CD14-positive monocyte (primary cell): ENCODE results near the gene CCDC106. TPM values are rescaled to one million over a fixed set of nuclear protein-coding genes. Genes with fewer than 3 reads are reported as not detected.

ENCODE experiments used
- DNase-seq, 3 donors: peaks; one replicate each; pipeline ENCODE4 v3.0.0-alpha.2; 2011 to 2022
- H2AFZ ChIP-seq: 2 replicates; pipeline ENCODE4 v1.6.0; 2012; ENCODE audit warnings: mild to moderate bottlenecking, low read depth, low read length, inconsistent platforms; ENCODE audit not compliant: insufficient read depth, poor library complexity, severe bottlenecking
- H3K27ac ChIP-seq, 2 donors: 1 replicate in 1 of 2; 2 replicates in 1 of 2; pipeline ENCODE4 v1.5.1; 2012 to 2013; ENCODE audit warnings: low read length in 2 of 2, control low read depth in 1 of 2, inconsistent platforms in 1 of 2, low read depth in 1 of 2, mild to moderate bottlenecking in 1 of 2
- H3K27me3 ChIP-seq, 2 donors: one replicate each; pipeline versions ENCODE4 v1.6.0 to v1.6.1; 2011 to 2013; ENCODE audit warnings: low read length in 2 of 2; ENCODE audit not compliant: control insufficient read depth in 2 of 2, insufficient read depth in 2 of 2
- H3K36me3 ChIP-seq, 2 donors: replicated peaks in 1 of 2; 1 replicate in 1 of 2; 2 replicates in 1 of 2; pipeline versions ENCODE4 v1.5.1 to v1.6.1; 2012 to 2013; ENCODE audit warnings: low read length in 2 of 2, control low read depth in 1 of 2, inconsistent platforms in 1 of 2, mild to moderate bottlenecking in 1 of 2; ENCODE audit not compliant: insufficient read depth in 2 of 2, control insufficient read depth in 1 of 2
- H3K4me1 ChIP-seq, 2 donors: 1 replicate in 1 of 2; 2 replicates in 1 of 2; pipeline versions ENCODE4 v1.5.1 to v1.6.1; 2012 to 2013; ENCODE audit warnings: low read length in 2 of 2, control low read depth in 1 of 2, inconsistent platforms in 1 of 2, mild to moderate bottlenecking in 1 of 2, moderate library complexity in 1 of 2; ENCODE audit not compliant: insufficient read depth in 2 of 2, control insufficient read depth in 1 of 2
- H3K4me2 ChIP-seq: replicated peaks from 2 replicates; pipeline ENCODE3; 2012; ENCODE audit warnings: low read length, moderate library complexity, mild to moderate bottlenecking; ENCODE audit not compliant: poor library complexity, severe bottlenecking; ENCODE audit errors: extremely low read depth
- H3K4me3 ChIP-seq, 3 experiments: fragments of 200-600 bp in 1 of 3; sonication (generic) in 1 of 3; replicated peaks in 1 of 3; 1 replicate in 2 of 3; 2 replicates in 1 of 3; pipeline ENCODE4 v1.5.1; 2011 to 2013; ENCODE audit warnings: low read length in 3 of 3, mild to moderate bottlenecking in 3 of 3, control low read depth in 2 of 3, low read depth in 2 of 3, inconsistent platforms in 1 of 3, moderate library complexity in 1 of 3
- H3K79me2 ChIP-seq: 2 replicates; pipeline ENCODE4 v1.6.0; 2012; ENCODE audit warnings: mild to moderate bottlenecking, control low read depth, inconsistent platforms, low read length, moderate library complexity; ENCODE audit not compliant: insufficient read depth
- H3K9ac ChIP-seq: 2 replicates; pipeline ENCODE4 v1.6.0; 2017; ENCODE audit warnings: low read length, mild to moderate bottlenecking; ENCODE audit not compliant: insufficient read depth, poor library complexity, severe bottlenecking
- H3K9me3 ChIP-seq, 2 donors: replicated peaks in 1 of 2; 1 replicate in 1 of 2; 2 replicates in 1 of 2; pipeline versions ENCODE4 v1.5.1 to v1.6.1; 2012 to 2013; ENCODE audit warnings: low read length in 2 of 2, control low read depth in 1 of 2; ENCODE audit not compliant: control insufficient read depth in 1 of 2, insufficient read depth in 1 of 2
- H4K20me1 ChIP-seq: 2 replicates; pipeline ENCODE4 v1.6.0; 2012; ENCODE audit warnings: mild to moderate bottlenecking, low read length, control low read depth, moderate library complexity; ENCODE audit not compliant: insufficient read depth
- H3K27ac Mint-ChIP-seq, 7 donors: one replicate each; pipeline ENCODE4 v1.8.0; 2020; ENCODE audit warnings: mild to moderate bottlenecking in 7 of 7, mixed read lengths in 7 of 7, moderate library complexity in 6 of 7, inconsistent platforms in 2 of 7
- H3K27me3 Mint-ChIP-seq, 3 donors: one replicate each; pipeline ENCODE4 v1.8.0; 2021 to 2022; ENCODE audit warnings: low read depth in 3 of 3, mild to moderate bottlenecking in 3 of 3, mixed read lengths in 3 of 3, moderate library complexity in 3 of 3, inconsistent platforms in 1 of 3
- H3K36me3 Mint-ChIP-seq, 2 donors: one replicate each; pipeline ENCODE4 v1.8.0; 2020; ENCODE audit warnings: mixed read lengths in 2 of 2, inconsistent platforms in 1 of 2, mild to moderate bottlenecking in 1 of 2
- H3K4me1 Mint-ChIP-seq: one replicate; pipeline ENCODE4 v1.8.0; 2020; ENCODE audit warnings: mild to moderate bottlenecking, mixed read lengths
- H3K4me3 Mint-ChIP-seq, 2 donors: one replicate each; pipeline ENCODE4 v1.8.0; 2020; ENCODE audit warnings: mild to moderate bottlenecking in 2 of 2, mixed read lengths in 2 of 2, moderate library complexity in 1 of 2
- H3K9me3 Mint-ChIP-seq, 7 donors: one replicate each; pipeline ENCODE4 v1.8.0; 2020 to 2022; ENCODE audit warnings: mixed read lengths in 7 of 7, mild to moderate bottlenecking in 6 of 7, moderate library complexity in 6 of 7, inconsistent platforms in 2 of 7
- CTCF ChIP-seq: fragments of 200-600 bp; IDR thresholded peaks from one replicate; pipeline ENCODE4 v1.8.0; 2022; ENCODE audit warnings: antibody characterized with exemption, mild to moderate bottlenecking
- whole genome bisulfite sequencing: methylation state at CpG from one replicate; pipeline ENCODE4 v1.1.5; 2013; ENCODE audit warnings: missing lambda C conversion rate; ENCODE audit not compliant: insufficient coverage; 5-methylcytosine and 5-hydroxymethylcytosine counted together
- intact Hi-C, 2 donors: fragments of 100-400 bp; cut with micrococcal nuclease; formaldehyde crosslinking; loops; one replicate each; pipeline versions ENCODE4 v1.15.0 to v1.15.1; 2023
- polyA plus RNA-seq, 3 donors: library from polyadenylated mRNA; depleted of rRNA in 1 of 3; unstranded in 2 of 3; stranded (reverse) in 1 of 3; fragments of 300-500 nt in 2 of 3; fragments of >200 nt in 1 of 3; fragmentation: Illumina TruSeq in 2 of 3; gene quantifications; 1 replicate in 2 of 3; 2 replicates in 1 of 3; pipeline ENCODE4 v1.2.3, GENCODE V29; 2012 to 2021

The CCDC106 gene
- polyA plus RNA-seq, 3 donors = 0.74 to 2.4 (median 1.2) TPM

DNA sequence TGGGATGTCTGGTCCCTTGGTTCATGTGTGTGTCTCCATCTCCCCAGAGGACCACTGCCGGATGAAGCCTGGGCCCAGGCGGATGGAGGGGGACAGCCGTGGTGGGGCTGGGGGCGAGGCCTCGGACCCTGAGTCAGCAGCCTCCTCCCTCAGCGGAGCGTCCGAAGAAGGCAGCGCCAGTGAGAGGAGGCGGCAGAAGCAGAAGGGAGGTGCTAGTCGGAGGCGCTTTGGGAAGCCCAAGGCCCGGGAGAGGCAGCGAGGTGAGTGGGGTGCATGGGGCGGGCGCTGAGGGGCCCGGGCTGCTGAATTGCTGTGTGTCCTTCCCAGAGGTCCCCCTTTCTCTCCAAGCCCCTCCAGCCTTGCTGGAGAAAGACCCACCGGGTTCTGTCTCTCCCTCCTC is 3.2 kb downstream of the CCDC106 start:
- H4K20me1 ChIP-seq = peaks cover 10% of the 10 kb centered on the region
- no peaks in the 10 kb centered on the region for H3K27me3 ChIP-seq
- H3K9ac ChIP-seq = no peak overlapping the region
- no peak overlapping the region for H3K27ac ChIP-seq
- Mint-ChIP-seq H3K36me3 (peaks cover 0 to 18% of the 10 kb centered on the region in 2 donors), H3K4me3 (no peak overlapping the region), H3K27me3 (peaks cover 7 to 11% (median 8%) of the 10 kb centered on the region in 3 donors), H3K9me3 (peaks cover 0 to 2% (median 0%) of the 10 kb centered on the region in 7 donors), H3K4me1 (peaks cover 32% of the 10 kb centered on the region), H3K27ac (no peak overlapping the region)
- peaks cover 36 to 42% of the 10 kb centered on the region in 2 donors for H3K4me1 ChIP-seq
- intact Hi-C loops = loop anchor here in 1 of 2 donors (10.0 kb wide), 1 partner anchor 1456 kb away; the partner anchor contains the start of gene TSEN34
- H3K36me3 ChIP-seq = no peaks in the 10 kb centered on the region
- H3K79me2 ChIP-seq = peaks cover 13% of the 10 kb centered on the region
- H3K4me3 ChIP-seq = no peak overlapping the region
- 88% methylated on average over 5 of the region's 18 CpGs for WGBS
- no peaks in the 10 kb centered on the region for H3K9me3 ChIP-seq
- H2AFZ ChIP-seq = no peak overlapping the region
- no peak for TF ChIP-seq CTCF
- no peak for DNase-seq
- no peak overlapping the region for H3K4me2 ChIP-seq

DNA sequence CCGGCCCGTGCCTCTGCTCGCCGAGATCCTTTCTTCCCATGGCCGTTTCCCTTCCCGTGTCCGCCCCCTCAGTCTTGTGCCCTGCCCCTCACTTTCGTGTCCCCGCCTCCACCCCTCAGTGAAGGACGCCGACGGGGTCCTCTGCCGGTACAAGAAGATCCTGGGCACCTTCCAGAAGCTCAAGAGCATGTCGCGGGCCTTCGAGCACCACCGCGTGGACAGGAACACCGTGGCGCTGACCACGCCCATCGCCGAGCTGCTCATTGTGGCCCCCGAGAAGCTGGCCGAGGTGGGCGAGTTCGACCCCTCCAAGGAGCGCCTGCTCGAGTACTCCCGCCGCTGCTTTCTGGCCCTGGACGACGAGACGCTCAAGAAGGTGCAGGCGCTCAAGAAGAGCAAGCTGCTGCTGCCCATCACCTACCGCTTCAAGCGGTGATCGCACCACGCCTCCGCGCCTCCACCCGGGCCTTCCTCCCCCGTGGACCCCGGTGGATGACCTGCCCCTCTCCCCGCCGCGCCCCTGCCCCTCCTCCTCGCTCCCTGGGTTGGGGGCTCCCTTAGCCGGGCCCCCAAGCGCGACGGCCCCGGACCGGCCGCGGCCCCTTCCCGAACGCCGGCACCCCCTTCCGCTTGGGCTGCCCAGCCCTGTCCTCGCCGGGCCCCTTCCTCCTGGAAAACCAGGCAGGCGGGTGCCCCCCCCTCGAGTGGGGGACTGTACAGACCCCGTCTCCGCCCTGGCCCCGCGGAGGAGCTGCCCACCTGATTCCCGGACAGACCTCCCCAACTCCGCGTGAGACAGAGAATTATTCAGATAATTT is 4.5 kb downstream of the CCDC106 start:
- H3K27me3 ChIP-seq = no peaks in the 10 kb centered on the region
- no peak overlapping the region for H3K27ac ChIP-seq
- no peak overlapping the region for H3K9ac ChIP-seq
- peaks cover 7 to 10% (median 8%) of the 10 kb centered on the region in 3 donors for H3K27me3 Mint-ChIP-seq
- no peak for TF ChIP-seq CTCF
- intact Hi-C loops = loop anchor here in 1 of 2 donors (10.0 kb wide), 1 partner anchor 1458 kb away; the partner anchor contains the start of gene TSEN34
- peaks cover 0 to 3% of the 10 kb centered on the region in 2 donors for H3K36me3 ChIP-seq
- no peak overlapping the region for H3K4me3 ChIP-seq
- peak overlapping the region in 1 of 7 donors; percentile 41 for H3K27ac Mint-ChIP-seq
- DNase-seq = peak in 1 of 3 donors; percentile 14
- no peak overlapping the region for H3K4me3 Mint-ChIP-seq
- H2AFZ ChIP-seq = no peak overlapping the region
- peaks cover 26% of the 10 kb centered on the region for H3K79me2 ChIP-seq
- peaks cover 23% of the 10 kb centered on the region for H4K20me1 ChIP-seq
- H3K4me1 Mint-ChIP-seq = peaks cover 38% of the 10 kb centered on the region
- WGBS = 94% methylated on average over 61 of the region's 71 CpGs
- peaks cover 42 to 47% of the 10 kb centered on the region in 2 donors for H3K4me1 ChIP-seq
- H3K9me3 Mint-ChIP-seq = peaks cover 0 to 2% (median 0%) of the 10 kb centered on the region in 7 donors
- H3K4me2 ChIP-seq = peak overlapping the region; percentile 84
- H3K36me3 Mint-ChIP-seq = peaks cover under 1 to 14% of the 10 kb centered on the region in 2 donors
- H3K9me3 ChIP-seq = no peaks in the 10 kb centered on the region
